Measurements from ENCODE around the gene UNC13D.
"Not testable (repeated sequence)": the region's sequence is repeated elsewhere in the genome, so short reads cannot be mapped to it uniquely, and the experiment has no call there.

DNA sequence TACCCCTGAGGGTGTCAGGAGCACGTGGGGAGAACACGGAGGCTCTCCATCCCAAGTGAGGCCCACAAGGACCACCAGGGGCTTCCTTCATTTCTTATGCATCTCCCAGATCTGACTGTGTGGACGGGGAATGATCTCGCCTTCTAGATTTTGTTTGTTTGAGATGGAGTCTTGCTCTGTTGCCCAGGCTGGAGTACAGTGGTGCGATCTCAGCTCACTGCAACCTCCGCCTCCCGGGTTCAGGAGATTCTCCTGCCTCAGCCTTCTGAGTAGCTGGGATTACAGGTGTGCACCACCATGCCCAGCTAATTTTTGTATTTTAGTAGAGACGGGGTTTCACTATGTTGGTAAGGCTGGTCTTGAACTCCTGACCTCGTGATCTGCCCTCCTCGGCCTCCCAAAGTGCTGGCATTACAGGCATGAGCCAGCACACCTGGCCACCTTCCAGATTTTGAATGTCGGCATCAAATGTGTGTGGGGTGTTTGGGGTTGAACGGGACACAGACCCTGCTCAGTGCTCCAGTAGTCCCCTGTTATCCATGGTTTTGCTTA lies 24.6 kb upstream of the UNC13D start:
- not testable (repeated sequence) for TF ChIP-seq CTCF (IDR thresholded peaks at IDR 0.05; ENCODE audit: poor library complexity, severe bottlenecking); RAD21 (conservative IDR thresholded peaks at IDR 0.05); EZH2 (IDR thresholded peaks at IDR 0.05; ENCODE audit: borderline replicate concordance, insufficient read depth, low read length, poor library complexity, severe bottlenecking); EP300 (conservative IDR thresholded peaks at IDR 0.05; ENCODE audit: poor library complexity, severe bottlenecking); SMC3 (conservative IDR thresholded peaks at IDR 0.05; ENCODE audit: poor library complexity); MXI1 (conservative IDR thresholded peaks at IDR 0.05; ENCODE audit: poor library complexity, severe bottlenecking)
- TF ChIP-seq, protein P1, sequence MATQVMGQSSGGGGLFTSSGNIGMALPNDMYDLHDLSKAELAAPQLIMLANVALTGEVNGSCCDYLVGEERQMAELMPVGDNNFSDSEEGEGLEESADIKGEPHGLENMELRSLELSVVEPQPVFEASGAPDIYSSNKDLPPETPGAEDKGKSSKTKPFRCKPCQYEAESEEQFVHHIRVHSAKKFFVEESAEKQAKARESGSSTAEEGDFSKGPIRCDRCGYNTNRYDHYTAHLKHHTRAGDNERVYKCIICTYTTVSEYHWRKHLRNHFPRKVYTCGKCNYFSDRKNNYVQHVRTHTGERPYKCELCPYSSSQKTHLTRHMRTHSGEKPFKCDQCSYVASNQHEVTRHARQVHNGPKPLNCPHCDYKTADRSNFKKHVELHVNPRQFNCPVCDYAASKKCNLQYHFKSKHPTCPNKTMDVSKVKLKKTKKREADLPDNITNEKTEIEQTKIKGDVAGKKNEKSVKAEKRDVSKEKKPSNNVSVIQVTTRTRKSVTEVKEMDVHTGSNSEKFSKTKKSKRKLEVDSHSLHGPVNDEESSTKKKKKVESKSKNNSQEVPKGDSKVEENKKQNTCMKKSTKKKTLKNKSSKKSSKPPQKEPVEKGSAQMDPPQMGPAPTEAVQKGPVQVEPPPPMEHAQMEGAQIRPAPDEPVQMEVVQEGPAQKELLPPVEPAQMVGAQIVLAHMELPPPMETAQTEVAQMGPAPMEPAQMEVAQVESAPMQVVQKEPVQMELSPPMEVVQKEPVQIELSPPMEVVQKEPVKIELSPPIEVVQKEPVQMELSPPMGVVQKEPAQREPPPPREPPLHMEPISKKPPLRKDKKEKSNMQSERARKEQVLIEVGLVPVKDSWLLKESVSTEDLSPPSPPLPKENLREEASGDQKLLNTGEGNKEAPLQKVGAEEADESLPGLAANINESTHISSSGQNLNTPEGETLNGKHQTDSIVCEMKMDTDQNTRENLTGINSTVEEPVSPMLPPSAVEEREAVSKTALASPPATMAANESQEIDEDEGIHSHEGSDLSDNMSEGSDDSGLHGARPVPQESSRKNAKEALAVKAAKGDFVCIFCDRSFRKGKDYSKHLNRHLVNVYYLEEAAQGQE (IDR thresholded peaks at IDR 0.05; ENCODE audit: borderline replicate concordance): not testable (repeated sequence)
